Nephron progenitor cell (in vitro differentiated cells): ENCODE measurements around the gene ZNF862.

Source experiments
- DNase-seq: peaks from one replicate; pipeline ENCODE4 v3.0.0; 2021
- H3K27ac Mint-ChIP-seq: 2 replicates; pipeline ENCODE4 v1.8.0; 2021; ENCODE audit warnings: mild to moderate bottlenecking, moderate library complexity, mixed read lengths
- H3K27me3 Mint-ChIP-seq: 2 replicates; pipeline ENCODE4 v1.8.0; 2021; ENCODE audit warnings: mild to moderate bottlenecking, low read depth, mixed read lengths; ENCODE audit not compliant: poor library complexity
- H3K36me3 Mint-ChIP-seq: 2 replicates; pipeline ENCODE4 v1.8.0; 2021; ENCODE audit warnings: low read depth, mixed read lengths
- H3K4me1 Mint-ChIP-seq: 2 replicates; pipeline ENCODE4 v1.8.0; 2021; ENCODE audit warnings: mixed read lengths
- H3K4me3 Mint-ChIP-seq: 2 replicates; pipeline ENCODE4 v1.8.0; 2021; ENCODE audit warnings: mild to moderate bottlenecking, moderate library complexity, mixed read lengths
- H3K9me3 Mint-ChIP-seq: 2 replicates; pipeline ENCODE4 v1.8.0; 2021; ENCODE audit warnings: mild to moderate bottlenecking, moderate library complexity, mixed read lengths
- CTCF ChIP-seq: fragments of 200-600 bp; sonication (generic); IDR thresholded peaks from 2 replicates; pipeline ENCODE4 v1.5.0; 2021; ENCODE audit warnings: antibody characterized with exemption

ZNF862 gene

GRCh38 chr7:149831741-149832219 is 6.4 kb upstream of the ZNF862 start:
- Mint-ChIP-seq H3K27ac (peak overlapping the region; percentile 42), H3K36me3 (no peaks in the 10 kb centered on the region), H3K4me3 (no peak overlapping the region), H3K9me3 (no peaks in the 10 kb centered on the region), H3K27me3 (peaks cover 35% of the 10 kb centered on the region), H3K4me1 (peaks cover 53% of the 10 kb centered on the region)
- DNase-seq, result peak; percentile 37
- no peak for TF ChIP-seq CTCF

GRCh38 chr7:149832332-149833041 is 5.7 kb upstream of the ZNF862 start:
- Mint-ChIP-seq H3K4me3 (no peak overlapping the region), H3K27ac (no peak overlapping the region), H3K36me3 (no peaks in the 10 kb centered on the region), H3K4me1 (peaks cover 46% of the 10 kb centered on the region), H3K27me3 (peaks cover 32% of the 10 kb centered on the region), H3K9me3 (no peaks in the 10 kb centered on the region)
- TF ChIP-seq CTCF, result no peak
- no peak for DNase-seq

GRCh38 chr7:149833495-149834130 is 4.6 kb upstream of the ZNF862 start:
- DNase-seq, result no peak

GRCh38 chr7:149834601-149835000 is 3.6 kb upstream of the ZNF862 start:
- Mint-ChIP-seq H3K27me3 (peaks cover 37% of the 10 kb centered on the region), H3K4me3 (no peak overlapping the region), H3K9me3 (peaks cover 4% of the 10 kb centered on the region), H3K4me1 (peaks cover 53% of the 10 kb centered on the region), H3K27ac (no peak overlapping the region), H3K36me3 (no peaks in the 10 kb centered on the region)
- DNase-seq, result no peak
- no peak for TF ChIP-seq CTCF

More at GRCh38 chr7:149833495-149834130, 4.6 kb upstream of the ZNF862 start:
- no peak overlapping the region for H3K27ac Mint-ChIP-seq
- peaks cover 4% of the 10 kb centered on the region for H3K9me3 Mint-ChIP-seq
- peaks cover 44% of the 10 kb centered on the region for H3K4me1 Mint-ChIP-seq
- no peaks in the 10 kb centered on the region for H3K36me3 Mint-ChIP-seq
- TF ChIP-seq CTCF, result no peak
- H3K4me3 Mint-ChIP-seq, result no peak overlapping the region
- peaks cover 37% of the 10 kb centered on the region for H3K27me3 Mint-ChIP-seq

GRCh38 chr7:149836434-149836833 is 1.7 kb upstream of the ZNF862 start:
- no peak for TF ChIP-seq CTCF
- no peak for DNase-seq
- H3K4me1 Mint-ChIP-seq, result peaks cover 48% of the 10 kb centered on the region
- H3K9me3 Mint-ChIP-seq, result peaks cover 4% of the 10 kb centered on the region
- H3K4me3 Mint-ChIP-seq, result no peak overlapping the region
- H3K27me3 Mint-ChIP-seq, result peaks cover 37% of the 10 kb centered on the region
- H3K27ac Mint-ChIP-seq, result no peak overlapping the region
- peaks cover 4% of the 10 kb centered on the region for H3K36me3 Mint-ChIP-seq
